HepG2 (cell line): Measurements from ENCODE around the gene SHQ1. TPM values are rescaled to one million over a fixed set of nuclear protein-coding genes. Genes with fewer than 3 reads are reported as not detected.

Source experiments
- ATAC-seq: fragments of 200-7000 bp; cut with Tn5 transposase; 3 replicates; pipeline ENCODE4 v1.9.1; 2020; ENCODE audit warnings: mild to moderate bottlenecking, moderate library complexity
- BruUV-seq: library from RNA; stranded (reverse); fragments of 400-500 nt; replicated peaks from 2 replicates; lab custom pipeline; 2021; lab: Mats Ljungman, UMichigan
- CTCF ChIA-PET: fragments of 300-600 bp; formaldehyde crosslinking; extraction: SDS; loops from one replicate; lab custom pipeline; 2021; ENCODE audit warnings: low total read pairs, inconsistent platforms, low intra/inter-chr PET ratio; lab: Yijun Ruan, JAX
- POLR2A ChIA-PET: fragments of 350-600 bp; sonication (Branson Sonifier 250); formaldehyde crosslinking; loops from one replicate; lab custom pipeline; 2020; ENCODE audit warnings: antibody characterized with exemption, inconsistent platforms; lab: Yijun Ruan, JAX
- DNase-seq: peaks from one replicate; pipeline ENCODE4 v3.0.0-alpha.2; 2015; ENCODE audit warnings: low spot score
- FAIRE-seq: peaks from 3 replicates; lab custom pipeline; 2011; peaks lifted over from hg19 to GRCh38; lab: Jason Lieb, UNC
- H2AFZ ChIP-seq: one replicate; pipeline ENCODE4 v1.6.1; 2011; ENCODE audit warnings: low read length, inconsistent platforms
- H3K27ac ChIP-seq: fragments of 300-600 bp; 3 replicates; pipeline ENCODE4 v1.8.0; 2011; ENCODE audit warnings: mixed run types, mild to moderate bottlenecking, mixed read lengths, low read length, inconsistent platforms; ENCODE audit not compliant: insufficient read depth; ENCODE audit errors: extremely low read length
- H3K27me3 ChIP-seq, 2 experiments: fragments of 200-600 bp in 1 of 2; 2 replicates in 1 of 2; 3 replicates in 1 of 2; pipeline versions ENCODE4 v1.6.0 to v1.8.0; 2011; ENCODE audit warnings: low read length in 2 of 2, mild to moderate bottlenecking in 2 of 2, moderate library complexity in 2 of 2, inconsistent platforms in 1 of 2; ENCODE audit not compliant: insufficient read depth in 2 of 2, control insufficient read depth in 1 of 2
- H3K36me3 ChIP-seq, 2 experiments: fragments of 200-600 bp in 1 of 2; replicated peaks in 1 of 2; 2 replicates in 1 of 2; 3 replicates in 1 of 2; pipeline versions ENCODE4 v1.5.1 to v1.8.0; 2011; ENCODE audit warnings: low read length in 2 of 2, inconsistent platforms in 1 of 2; ENCODE audit not compliant: insufficient read depth in 2 of 2, control insufficient read depth in 1 of 2
- H3K4me1 ChIP-seq: 2 replicates; pipeline ENCODE4 v1.5.1; 2012; ENCODE audit warnings: low read length, inconsistent platforms; ENCODE audit not compliant: insufficient read depth
- H3K4me2 ChIP-seq: 2 replicates; pipeline ENCODE4 v1.6.0; 2011; ENCODE audit warnings: low read depth, low read length, inconsistent platforms
- H3K4me3 ChIP-seq, 3 experiments: fragments of 200-600 bp in 1 of 3; sonication (generic), shearing (Covaris generic) in 1 of 3; replicated peaks in 1 of 3; 2 replicates each; pipeline ENCODE4 v1.5.1; 2011 to 2016; ENCODE audit warnings: low read length in 3 of 3, inconsistent platforms in 2 of 3, low read depth in 2 of 3, mild to moderate bottlenecking in 2 of 3, control low read depth in 1 of 3, mixed read lengths in 1 of 3; ENCODE audit not compliant: insufficient read depth in 1 of 3
- H3K79me2 ChIP-seq: one replicate; pipeline ENCODE4 v1.6.1; 2011; ENCODE audit warnings: low read length, inconsistent platforms; ENCODE audit not compliant: insufficient read depth
- H3K9ac ChIP-seq: 2 replicates; pipeline ENCODE4 v1.6.0; 2011; ENCODE audit warnings: mild to moderate bottlenecking, low read depth, low read length, inconsistent platforms; ENCODE audit not compliant: insufficient read depth
- H3K9me3 ChIP-seq: 2 replicates; pipeline ENCODE4 v1.5.1; 2012; ENCODE audit warnings: mild to moderate bottlenecking, low read length
- H4K20me1 ChIP-seq: 2 replicates; pipeline ENCODE4 v1.6.0; 2011; ENCODE audit warnings: inconsistent platforms, mild to moderate bottlenecking, low read length, moderate library complexity; ENCODE audit not compliant: insufficient read depth
- FOSL1 ChIP-seq: sonication (generic); formaldehyde crosslinking; IDR thresholded peaks from 2 replicates; pipeline ENCODE4 v1.9.0; 2021; ENCODE audit warnings: missing genetic modification reagents, borderline replicate concordance
- HNF4G ChIP-seq, 2 experiments: sonication (generic) in 1 of 2; formaldehyde crosslinking in 1 of 2; IDR thresholded peaks; 2 replicates each; pipeline versions ENCODE4 v1.4.0 to v1.6.1; 2011 to 2020; ENCODE audit warnings: borderline replicate concordance in 2 of 2, low read depth in 2 of 2, mild to moderate bottlenecking in 2 of 2, low read length in 1 of 2, missing genetic modification reagents in 1 of 2, moderate library complexity in 1 of 2
- MIER3 ChIP-seq: IDR thresholded peaks from 2 replicates; pipeline ENCODE4 v1.6.1; 2016; ENCODE audit warnings: missing compliant biosample characterization, borderline replicate concordance
- SAFB2 ChIP-seq: sonication (generic); formaldehyde crosslinking; IDR thresholded peaks from 2 replicates; pipeline ENCODE4 v1.5.1; 2020; ENCODE audit warnings: missing genetic modification reagents, low read depth, mild to moderate bottlenecking, borderline replicate concordance
- SMYD3 ChIP-seq: sonication (generic); formaldehyde crosslinking; IDR thresholded peaks from 2 replicates; pipeline ENCODE4 v1.8.1; 2023; ENCODE audit warnings: mild to moderate bottlenecking, missing genetic modification reagents
- SRF ChIP-seq: IDR thresholded peaks from 2 replicates; pipeline ENCODE4 v1.6.1; 2011; ENCODE audit warnings: mild to moderate bottlenecking, low read depth, low read length, moderate library complexity
- ZBTB7A ChIP-seq: sonication (generic); formaldehyde crosslinking; IDR thresholded peaks from 2 replicates; pipeline ENCODE4 v1.8.0; 2022; ENCODE audit warnings: mild to moderate bottlenecking, missing genetic modification reagents
- ZMYM4 ChIP-seq: sonication (generic); formaldehyde crosslinking; IDR thresholded peaks from 2 replicates; pipeline ENCODE4 v1.8.1; 2023; ENCODE audit warnings: mild to moderate bottlenecking, missing genetic modification reagents
- ZNF333 ChIP-seq: sonication (generic); formaldehyde crosslinking; IDR thresholded peaks from 2 replicates; pipeline ENCODE4 v1.4.0; 2020; ENCODE audit warnings: mild to moderate bottlenecking, missing genetic modification reagents, borderline replicate concordance
- ZNF776 ChIP-seq: sonication (generic); formaldehyde crosslinking; IDR thresholded peaks from 2 replicates; pipeline ENCODE4 v1.4.0; 2020; ENCODE audit warnings: mild to moderate bottlenecking, missing genetic modification reagents
- ZNF792 ChIP-seq: IDR thresholded peaks from 2 replicates; pipeline ENCODE4 v1.6.1; 2016
- WGBS: methylation state at CpG from one replicate; pipeline ENCODE4 v1.1.6; 2017; ENCODE audit warnings: low lambda C conversion rate; 5-methylcytosine and 5-hydroxymethylcytosine counted together
- in situ Hi-C: cut with HindIII; loops from 2 replicates; pipeline ENCODE4 v1.10.0; 2017; ENCODE audit warnings: low pct_unique_long_range_greater_than_20kb; ENCODE audit not compliant: extremely low pct_ligation_motif_present
- intact Hi-C: fragments of 100-400 bp; cut with micrococcal nuclease; formaldehyde crosslinking; loops from one replicate; pipeline ENCODE4 v1.10.0; 2022; ENCODE audit not compliant: unreplicated experiment
- polyA plus RNA-seq, 8 experiments: library from polyadenylated mRNA; depleted of rRNA in 3 of 8; stranded (reverse) in 7 of 8; unstranded in 1 of 8; fragments of >200 nt; fragmentation: Illumina TruSeq in 4 of 8; extraction: Trizol in 4 of 8; gene quantifications; 2 replicates each; pipeline versions ENCODE4 v1.2.1 to v1.2.3, GENCODE V29; 2011 to 2016; ENCODE audit warnings: low read depth in 4 of 8, missing spikeins in 1 of 8, mixed read lengths in 1 of 8; ENCODE audit not compliant: insufficient read depth in 1 of 8
- total RNA-seq, 5 experiments: library from RNA; depleted of rRNA; stranded (reverse); fragments of >200 nt; fragmentation: Illumina TruSeq; extraction: Trizol; gene quantifications; 2 replicates each; pipeline ENCODE4 v1.2.3, GENCODE V29; 2016; ENCODE audit warnings: low read depth in 1 of 5

SHQ1 gene
- total and polyA plus RNA-seq, 2 of the 13 experiments (the other 11 are each of a cell fraction or from before 2014, with no cell fraction given): 5.5 to 20.3 TPM

- Histone ChIP-seq H2AFZ (no peak overlapping the region), H3K4me1 (no peaks in the 10 kb centered on the region), H3K9ac (no peak overlapping the region), H3K27me3 (no peaks in the 10 kb centered on the region), H3K36me3 (peaks cover 2 to 18% of the 10 kb centered on the region in 2 experiments), H3K27ac (no peak overlapping the region), H3K79me2 (no peaks in the 10 kb centered on the region), H3K4me3 (no peak overlapping the region), H3K4me2 (no peak overlapping the region), H3K9me3 (no peaks in the 10 kb centered on the region), H4K20me1 (no peaks in the 10 kb centered on the region)
- ChIA-PET POLR2A (no interaction called here), CTCF (no interaction called here)
- in situ Hi-C loops: no loop called here
- no TSS peak for BruUV-seq
- FAIRE-seq (no peak), ATAC-seq (no peak), DNase-seq (no peak)
- TF ChIP-seq ZNF792 (CRISPR knock-in tag): no peak
- TF ChIP-seq MIER3 (CRISPR knock-in tag): no peak
- no peak for TF ChIP-seq SAFB2
- no peak for TF ChIP-seq SMYD3 (CRISPR knock-in tag)
- no peak for TF ChIP-seq ZMYM4 (CRISPR knock-in tag)
- TF ChIP-seq HNF4G (IDR thresholded peaks at IDR 0.05; ENCODE audit: borderline replicate concordance, low read depth, low read length): no peak
- no peak for TF ChIP-seq HNF4G (CRISPR knock-in tag; IDR thresholded peaks at IDR 0.05; ENCODE audit: borderline replicate concordance, low read depth)
- TF ChIP-seq ZNF776 (CRISPR knock-in tag): no peak
- intact Hi-C loops: loop anchor here (10.0 kb wide), 1 partner anchor 845 kb away; no protein-coding TSS in a partner anchor
These were observed 18.5 kb downstream of the SHQ1 start for GRCh38 chr3:72829701-72830100.

GRCh38 chr3:72821161-72821781 is 27.0 kb downstream of the SHQ1 start:
- ChIA-PET CTCF (interaction anchor here (2.0 kb wide), 1 partner anchor 866 kb away, joined by 5 read pairs; no protein-coding TSS in a partner anchor), POLR2A (no interaction called here)
- TF ChIP-seq SRF (no peak), ZNF333 (CRISPR knock-in tag) (no peak), FOSL1 (no peak), ZBTB7A (CRISPR knock-in tag) (no peak)
- H3K36me3 ChIP-seq: peaks cover 1 to 15% of the 10 kb centered on the region in 2 experiments; a peak in 2 of 5 replicates
- WGBS: 87% methylated on average over 8 of the region's 8 CpGs
- peaks cover 12% of the 10 kb centered on the region for H3K4me1 ChIP-seq
- no peak overlapping the region for H3K4me3 ChIP-seq
- in situ Hi-C loops (loop anchor here (25.0 kb wide), 2 partner anchors 859 to 1109 kb away; no protein-coding TSS in a partner anchor), intact Hi-C loops (loop anchor here (10.0 kb wide), 1 partner anchor 836 kb away; no protein-coding TSS in a partner anchor)
- no peak overlapping the region for H3K27ac ChIP-seq
- FAIRE-seq (no peak), DNase-seq (no peak), ATAC-seq (no peak)
- no peak overlapping the region for H3K9ac ChIP-seq
- H3K79me2 ChIP-seq: no peaks in the 10 kb centered on the region
- H3K27me3 ChIP-seq: no peaks in the 10 kb centered on the region
- BruUV-seq: no TSS peak
- no peak overlapping the region for H3K4me2 ChIP-seq
- no peaks in the 10 kb centered on the region for H3K9me3 ChIP-seq
- no peak overlapping the region for H2AFZ ChIP-seq
- no peaks in the 10 kb centered on the region for H4K20me1 ChIP-seq
